Chondrocyte (in vitro differentiated cells): Measurements from ENCODE around the gene PREP. TPM values are rescaled to one million over a fixed set of nuclear protein-coding genes. Genes with fewer than 3 reads are reported as not detected.

Experiments
- DNase-seq: peaks from one replicate; pipeline ENCODE4 v3.0.0; 2021; ENCODE audit warnings: mixed read lengths, low spot score
- H3K27ac Mint-ChIP-seq: one replicate; pipeline ENCODE4 v1.8.0; 2021; ENCODE audit warnings: mild to moderate bottlenecking, moderate library complexity, mixed read lengths; ENCODE audit not compliant: unreplicated experiment
- H3K27me3 Mint-ChIP-seq: 2 replicates; pipeline ENCODE4 v1.8.0; 2021; ENCODE audit warnings: low read depth, mixed read lengths
- H3K36me3 Mint-ChIP-seq: 2 replicates; pipeline ENCODE4 v1.8.0; 2021; ENCODE audit warnings: low read depth, mixed read lengths
- H3K4me1 Mint-ChIP-seq: 2 replicates; pipeline ENCODE4 v1.8.0; 2021; ENCODE audit warnings: low read depth, mild to moderate bottlenecking, mixed read lengths
- H3K4me3 Mint-ChIP-seq: one replicate; pipeline ENCODE4 v1.8.0; 2021; ENCODE audit warnings: mild to moderate bottlenecking, moderate library complexity, mixed read lengths; ENCODE audit not compliant: unreplicated experiment
- H3K9me3 Mint-ChIP-seq: 2 replicates; pipeline ENCODE4 v1.8.0; 2021; ENCODE audit warnings: low read depth, mixed read lengths
- total RNA-seq: library from RNA; stranded (reverse); gene quantifications from 3 replicates; pipeline ENCODE4 v1.2.1, GENCODE V29; 2021
- TF ChIP-seq, protein P1 (sequence below): fragments of 200-600 bp; sonication (generic); IDR thresholded peaks from 2 replicates; pipeline ENCODE4 v1.5.0; 2021; ENCODE audit warnings: antibody characterized with exemption, mild to moderate bottlenecking, moderate library complexity

The PREP gene
- total RNA-seq, 1 donor from 2014 or later = 32.9 TPM

DNA sequence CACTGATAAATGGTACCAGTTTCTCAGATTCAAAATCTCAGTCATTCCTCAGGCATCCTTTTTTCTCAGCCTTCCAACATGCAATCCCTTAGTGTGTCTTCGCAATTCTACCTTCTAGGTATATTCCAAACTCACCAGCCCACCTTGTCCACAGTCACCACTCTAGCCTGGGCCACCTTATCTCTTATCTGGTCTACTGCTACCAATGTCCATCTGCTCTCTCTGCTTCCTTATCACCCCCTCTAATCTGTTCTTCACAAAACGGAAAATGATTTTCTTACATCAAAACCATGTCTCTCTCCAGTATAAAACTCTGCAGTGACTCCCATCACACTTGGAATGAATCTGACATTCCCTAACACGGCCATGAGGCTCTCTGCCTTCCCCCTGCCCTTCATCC, 91.9 kb downstream of the PREP start:
- no peak overlapping the region for H3K27ac Mint-ChIP-seq
- H3K4me3 Mint-ChIP-seq = no peak overlapping the region
- peaks cover 17% of the 10 kb centered on the region for H3K36me3 Mint-ChIP-seq
- no peak for DNase-seq
- TF ChIP-seq, protein P1, sequence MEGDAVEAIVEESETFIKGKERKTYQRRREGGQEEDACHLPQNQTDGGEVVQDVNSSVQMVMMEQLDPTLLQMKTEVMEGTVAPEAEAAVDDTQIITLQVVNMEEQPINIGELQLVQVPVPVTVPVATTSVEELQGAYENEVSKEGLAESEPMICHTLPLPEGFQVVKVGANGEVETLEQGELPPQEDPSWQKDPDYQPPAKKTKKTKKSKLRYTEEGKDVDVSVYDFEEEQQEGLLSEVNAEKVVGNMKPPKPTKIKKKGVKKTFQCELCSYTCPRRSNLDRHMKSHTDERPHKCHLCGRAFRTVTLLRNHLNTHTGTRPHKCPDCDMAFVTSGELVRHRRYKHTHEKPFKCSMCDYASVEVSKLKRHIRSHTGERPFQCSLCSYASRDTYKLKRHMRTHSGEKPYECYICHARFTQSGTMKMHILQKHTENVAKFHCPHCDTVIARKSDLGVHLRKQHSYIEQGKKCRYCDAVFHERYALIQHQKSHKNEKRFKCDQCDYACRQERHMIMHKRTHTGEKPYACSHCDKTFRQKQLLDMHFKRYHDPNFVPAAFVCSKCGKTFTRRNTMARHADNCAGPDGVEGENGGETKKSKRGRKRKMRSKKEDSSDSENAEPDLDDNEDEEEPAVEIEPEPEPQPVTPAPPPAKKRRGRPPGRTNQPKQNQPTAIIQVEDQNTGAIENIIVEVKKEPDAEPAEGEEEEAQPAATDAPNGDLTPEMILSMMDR = no peak
- no peaks in the 10 kb centered on the region for H3K9me3 Mint-ChIP-seq
- no peaks in the 10 kb centered on the region for H3K4me1 Mint-ChIP-seq
- no peaks in the 10 kb centered on the region for H3K27me3 Mint-ChIP-seq

DNA sequence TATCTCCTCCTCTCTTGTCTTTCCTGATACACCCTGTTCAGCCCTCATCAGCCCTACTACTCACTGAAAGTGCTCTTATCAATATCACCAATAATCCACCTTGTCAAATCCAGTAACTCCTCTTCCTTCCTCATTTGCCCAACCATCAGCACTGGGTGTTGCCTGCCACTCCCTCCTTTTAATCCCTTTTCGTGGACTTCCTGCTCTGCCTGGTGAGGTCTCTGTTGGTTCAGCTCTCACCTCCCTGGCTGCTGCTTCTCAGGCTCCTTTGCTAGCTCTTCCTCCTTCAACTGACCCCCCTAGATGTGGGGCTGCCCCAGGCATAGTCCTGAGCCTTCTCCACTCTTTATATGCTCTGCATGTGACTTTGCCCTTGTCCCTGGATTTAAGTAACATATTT, 92.5 kb downstream of the PREP start:
- no peak overlapping the region for H3K4me3 Mint-ChIP-seq
- TF ChIP-seq, protein P1 = no peak
- no peaks in the 10 kb centered on the region for H3K27me3 Mint-ChIP-seq
- H3K4me1 Mint-ChIP-seq = no peaks in the 10 kb centered on the region
- H3K27ac Mint-ChIP-seq = no peak overlapping the region
- no peaks in the 10 kb centered on the region for H3K9me3 Mint-ChIP-seq
- DNase-seq = no peak
- peaks cover 16% of the 10 kb centered on the region for H3K36me3 Mint-ChIP-seq

DNA sequence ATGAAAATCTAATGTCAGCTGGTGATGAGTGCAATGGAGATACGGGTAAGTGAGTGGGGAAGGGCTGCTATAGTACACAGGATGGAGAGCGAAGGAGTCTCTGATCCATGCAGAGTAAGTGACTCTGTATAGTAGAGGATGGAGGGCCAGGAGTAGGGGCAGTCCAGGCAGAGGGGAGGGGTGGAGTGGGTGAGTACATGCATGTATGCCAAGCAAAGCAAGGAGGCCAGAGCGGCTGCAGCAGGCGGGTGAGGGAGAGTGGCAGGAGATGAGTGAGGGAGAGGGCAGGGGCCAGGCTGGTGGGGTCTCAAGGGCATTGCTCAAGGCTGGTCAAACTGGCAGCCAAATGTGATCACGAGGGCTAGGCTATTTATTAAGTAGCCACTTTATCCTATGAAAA, 94.0 kb downstream of the PREP start:
- TF ChIP-seq, protein P1 = no peak
- no peak for DNase-seq
- no peaks in the 10 kb centered on the region for H3K4me1 Mint-ChIP-seq
- no peaks in the 10 kb centered on the region for H3K27me3 Mint-ChIP-seq
- H3K9me3 Mint-ChIP-seq = no peaks in the 10 kb centered on the region
- peaks cover 10% of the 10 kb centered on the region for H3K36me3 Mint-ChIP-seq
- H3K4me3 Mint-ChIP-seq = no peak overlapping the region
- no peak overlapping the region for H3K27ac Mint-ChIP-seq

DNA sequence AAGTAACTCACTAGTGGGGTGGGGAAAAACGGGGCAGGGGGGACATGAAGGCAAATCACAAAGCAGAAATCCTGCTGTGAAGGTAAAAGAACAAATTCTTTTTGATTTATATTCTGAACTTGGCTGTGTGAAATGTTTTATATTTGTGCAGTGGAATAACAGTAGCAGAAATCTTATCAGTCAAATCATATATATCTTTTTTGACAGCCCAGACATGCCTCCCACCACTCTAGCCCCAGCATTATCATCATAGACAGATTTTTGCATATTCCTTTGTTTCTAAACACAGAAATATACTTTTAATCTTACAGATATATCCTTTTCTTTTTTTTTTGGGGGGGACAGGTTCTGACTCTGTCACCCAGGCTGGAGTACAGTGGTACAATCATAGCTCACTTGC, 97.4 kb downstream of the PREP start:
- Mint-ChIP-seq H3K36me3 (peaks cover 11% of the 10 kb centered on the region), H3K4me3 (no peak overlapping the region), H3K27me3 (no peaks in the 10 kb centered on the region), H3K4me1 (peaks cover 15% of the 10 kb centered on the region), H3K9me3 (no peaks in the 10 kb centered on the region), H3K27ac (no peak overlapping the region)
- TF ChIP-seq, protein P1 = no peak
- DNase-seq = no peak

DNA sequence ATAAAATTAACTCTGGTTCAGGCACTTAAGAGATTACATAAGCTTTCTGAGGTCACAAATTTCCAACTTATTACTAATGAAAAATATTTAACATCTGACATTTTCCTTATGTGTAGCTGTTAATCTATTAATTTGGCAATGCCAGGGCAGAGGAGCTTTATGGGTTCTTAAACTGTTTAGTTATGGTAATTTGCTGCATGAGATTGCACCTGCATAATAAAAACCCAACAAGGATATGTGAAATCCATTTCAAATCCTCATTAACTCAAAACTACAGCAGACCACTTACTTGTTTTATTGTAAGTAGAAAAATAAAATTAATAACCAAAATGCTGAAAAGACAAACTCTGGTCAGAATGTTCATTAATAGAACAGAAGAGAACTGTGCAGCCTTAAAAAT, 98.1 kb downstream of the PREP start:
- Mint-ChIP-seq H3K27ac (no peak overlapping the region), H3K4me3 (no peak overlapping the region), H3K9me3 (no peaks in the 10 kb centered on the region), H3K27me3 (no peaks in the 10 kb centered on the region), H3K4me1 (peaks cover 20% of the 10 kb centered on the region), H3K36me3 (peaks cover 11% of the 10 kb centered on the region)
- TF ChIP-seq, protein P1 = no peak
- DNase-seq = no peak
